Sigmoid colon (tissue), 7 donors: ENCODE results near the gene VIPR2. TPM values are rescaled to one million over a fixed set of nuclear protein-coding genes. Genes with fewer than 3 reads are reported as not detected.

Source experiments
- DNase-seq: peaks from one replicate; pipeline ENCODE4 v3.0.0-alpha.2; 2019
- H3K27ac ChIP-seq, 4 donors: fragments of 200-600 bp; sonication (generic); one replicate each; pipeline ENCODE4 v1.5.1; 2016 to 2019; ENCODE audit warnings: mild to moderate bottlenecking in 1 of 4
- H3K27me3 ChIP-seq, 3 donors: fragments of 200-600 bp; sonication (generic); one replicate each; pipeline ENCODE4 v1.5.1; 2019; ENCODE audit warnings: mild to moderate bottlenecking in 1 of 3
- H3K36me3 ChIP-seq, 4 donors: fragments of 200-600 bp; sonication (generic); one replicate each; pipeline ENCODE4 v1.5.1; 2016 to 2019
- H3K4me1 ChIP-seq, 4 donors: fragments of 200-600 bp; sonication (generic); one replicate each; pipeline ENCODE4 v1.5.1; 2017 to 2019
- H3K4me3 ChIP-seq, 4 donors: fragments of 200-600 bp; sonication (generic); one replicate each; pipeline ENCODE4 v1.5.1; 2017 to 2019; ENCODE audit warnings: mild to moderate bottlenecking in 2 of 4, moderate library complexity in 1 of 4
- H3K9me3 ChIP-seq, 4 donors: fragments of 200-600 bp in 3 of 4; sonication (generic) in 3 of 4; one replicate each; pipeline versions ENCODE4 v1.5.1 to v1.6.1; 2013 to 2019
- EP300 ChIP-seq, 4 donors: sonication (generic); formaldehyde crosslinking; IDR thresholded peaks; one replicate each; pipeline ENCODE4 v1.6.1; 2017; ENCODE audit warnings: antibody characterized with exemption in 4 of 4
- POLR2A ChIP-seq, 2 donors: fragments of 450-650 bp; IDR thresholded peaks; one replicate each; pipeline ENCODE4 v1.6.1; 2016; ENCODE audit warnings: antibody characterized with exemption in 2 of 2, mild to moderate bottlenecking in 2 of 2, moderate library complexity in 2 of 2
- POLR2AphosphoS5 ChIP-seq, 4 donors: sonication (generic); formaldehyde crosslinking; IDR thresholded peaks; one replicate each; pipeline ENCODE4 v1.6.1; 2017; ENCODE audit warnings: antibody characterized with exemption in 4 of 4
- WGBS, 2 donors: extraction: QIAGEN DNeasy Blood & Tissue Kit; methylation state at CpG; one replicate each; pipeline ENCODE4 v1.1.7; 2013; 5-methylcytosine and 5-hydroxymethylcytosine counted together
- intact Hi-C: fragments of 100-400 bp; cut with DNase I; formaldehyde crosslinking; loops from one replicate; pipeline ENCODE4 v1.15.1; 2023
- polyA plus RNA-seq, 3 donors: library from polyadenylated mRNA; stranded (reverse); fragments of 200-250 nt; gene quantifications; one replicate each; pipeline ENCODE4 v1.2.3, GENCODE V29; 2013
- total RNA-seq, 4 donors: library from RNA; depleted of rRNA; stranded (reverse); fragments of >200 nt; gene quantifications; one replicate each; pipeline ENCODE4 v1.1.0, GENCODE V29; 2016
- TF ChIP-seq, protein P1 (sequence below), 4 experiments: fragments of 450-650 bp in 3 of 4; fragments of 200-600 bp in 1 of 4; IDR thresholded peaks; one replicate each; pipeline ENCODE4 v1.5.1; 2016 to 2019; ENCODE audit warnings: antibody characterized with exemption in 4 of 4, mild to moderate bottlenecking in 3 of 4, moderate library complexity in 2 of 4
- donor health status: healthy with polysubstance abuse.
- donor health status: Bipolar disorder and iron deficiency.
- donor health status: healthy.

Gene VIPR2
- total and polyA plus RNA-seq, 7 donors, result 0.23 to 21.4 (median 11.7) TPM

DNA sequence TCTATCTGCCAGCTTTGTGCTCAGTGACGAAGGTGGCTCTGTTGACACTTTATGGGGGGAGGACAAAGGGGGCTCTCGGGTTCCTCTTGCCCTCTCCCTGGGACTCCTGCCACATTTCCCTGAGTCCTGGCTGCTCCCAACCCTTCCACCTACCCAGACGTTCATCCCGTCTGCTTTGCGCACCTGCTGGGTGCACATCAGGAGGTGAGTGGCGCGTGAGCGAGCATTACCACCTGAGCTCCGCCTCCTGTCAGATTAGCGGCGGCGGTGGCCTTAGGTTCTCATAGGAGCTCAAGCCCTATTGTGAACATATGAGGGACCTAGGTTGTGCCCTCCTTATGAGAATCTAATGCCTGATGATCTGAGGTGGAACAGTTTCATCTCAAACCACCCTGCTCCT is 151.1 kb downstream of the VIPR2 start:
- H3K27ac ChIP-seq, result no peak overlapping the region
- DNase-seq, result peak; percentile 39
- peaks cover 4 to 83% (median 21%) of the 10 kb centered on the region in 3 donors for H3K27me3 ChIP-seq

DNA sequence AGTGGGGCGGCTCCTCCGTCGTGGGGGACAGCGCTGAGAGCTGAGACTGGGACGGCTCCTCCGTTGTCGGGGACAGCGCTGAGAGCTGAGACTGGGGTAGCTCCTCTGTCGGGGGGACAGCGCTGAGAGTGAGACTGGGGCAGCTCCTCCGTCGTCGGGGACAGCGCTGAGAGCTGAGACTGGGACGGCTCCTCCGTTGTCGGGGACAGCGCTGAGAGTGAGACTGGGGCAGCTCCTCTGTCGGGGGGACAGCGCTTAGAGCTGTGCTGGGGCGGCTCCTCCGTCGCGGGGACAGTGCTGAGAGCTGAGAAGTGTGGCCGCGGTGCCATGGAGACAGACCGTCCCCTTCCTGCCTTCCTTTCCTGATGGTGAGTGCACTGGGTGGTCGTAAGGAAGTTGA is 151.9 kb downstream of the VIPR2 start:
- DNase-seq, result peak; percentile 18
- H3K4me3 ChIP-seq, result no peak overlapping the region
- no peak overlapping the region for H3K27ac ChIP-seq
- 20 to 33% methylated on average over 25 to 28 of the region's 28 CpGs for WGBS, 2 donors
- H3K4me1 ChIP-seq, result peaks cover 0 to 7% (median 0%) of the 10 kb centered on the region in 4 donors
- TF ChIP-seq EP300 (IDR thresholded peaks at IDR 0.05), result no peak
- TF ChIP-seq, protein P1, sequence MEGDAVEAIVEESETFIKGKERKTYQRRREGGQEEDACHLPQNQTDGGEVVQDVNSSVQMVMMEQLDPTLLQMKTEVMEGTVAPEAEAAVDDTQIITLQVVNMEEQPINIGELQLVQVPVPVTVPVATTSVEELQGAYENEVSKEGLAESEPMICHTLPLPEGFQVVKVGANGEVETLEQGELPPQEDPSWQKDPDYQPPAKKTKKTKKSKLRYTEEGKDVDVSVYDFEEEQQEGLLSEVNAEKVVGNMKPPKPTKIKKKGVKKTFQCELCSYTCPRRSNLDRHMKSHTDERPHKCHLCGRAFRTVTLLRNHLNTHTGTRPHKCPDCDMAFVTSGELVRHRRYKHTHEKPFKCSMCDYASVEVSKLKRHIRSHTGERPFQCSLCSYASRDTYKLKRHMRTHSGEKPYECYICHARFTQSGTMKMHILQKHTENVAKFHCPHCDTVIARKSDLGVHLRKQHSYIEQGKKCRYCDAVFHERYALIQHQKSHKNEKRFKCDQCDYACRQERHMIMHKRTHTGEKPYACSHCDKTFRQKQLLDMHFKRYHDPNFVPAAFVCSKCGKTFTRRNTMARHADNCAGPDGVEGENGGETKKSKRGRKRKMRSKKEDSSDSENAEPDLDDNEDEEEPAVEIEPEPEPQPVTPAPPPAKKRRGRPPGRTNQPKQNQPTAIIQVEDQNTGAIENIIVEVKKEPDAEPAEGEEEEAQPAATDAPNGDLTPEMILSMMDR (IDR thresholded peaks at IDR 0.05), result no peak
- no peak for TF ChIP-seq POLR2AphosphoS5 (IDR thresholded peaks at IDR 0.05)
- TF ChIP-seq POLR2A (IDR thresholded peaks at IDR 0.05), result no peak
- peaks cover 4 to 83% (median 21%) of the 10 kb centered on the region in 3 donors for H3K27me3 ChIP-seq
- H3K9me3 ChIP-seq, result no peaks in the 10 kb centered on the region
- intact Hi-C loops, result no loop called here
- H3K36me3 ChIP-seq, result no peaks in the 10 kb centered on the region

More for the DNA sequence above, 151.1 kb downstream of the VIPR2 start:
- H3K9me3 ChIP-seq, result no peaks in the 10 kb centered on the region
- H3K4me3 ChIP-seq, result no peak overlapping the region
- H3K36me3 ChIP-seq, result no peaks in the 10 kb centered on the region
- H3K4me1 ChIP-seq, result peaks cover 0 to 7% (median 0%) of the 10 kb centered on the region in 4 donors
- intact Hi-C loops, result no loop called here
- 86 to 90% methylated on average over 12 of the region's 12 CpGs for WGBS, 2 donors
- no peak for TF ChIP-seq POLR2A (IDR thresholded peaks at IDR 0.05)

DNA sequence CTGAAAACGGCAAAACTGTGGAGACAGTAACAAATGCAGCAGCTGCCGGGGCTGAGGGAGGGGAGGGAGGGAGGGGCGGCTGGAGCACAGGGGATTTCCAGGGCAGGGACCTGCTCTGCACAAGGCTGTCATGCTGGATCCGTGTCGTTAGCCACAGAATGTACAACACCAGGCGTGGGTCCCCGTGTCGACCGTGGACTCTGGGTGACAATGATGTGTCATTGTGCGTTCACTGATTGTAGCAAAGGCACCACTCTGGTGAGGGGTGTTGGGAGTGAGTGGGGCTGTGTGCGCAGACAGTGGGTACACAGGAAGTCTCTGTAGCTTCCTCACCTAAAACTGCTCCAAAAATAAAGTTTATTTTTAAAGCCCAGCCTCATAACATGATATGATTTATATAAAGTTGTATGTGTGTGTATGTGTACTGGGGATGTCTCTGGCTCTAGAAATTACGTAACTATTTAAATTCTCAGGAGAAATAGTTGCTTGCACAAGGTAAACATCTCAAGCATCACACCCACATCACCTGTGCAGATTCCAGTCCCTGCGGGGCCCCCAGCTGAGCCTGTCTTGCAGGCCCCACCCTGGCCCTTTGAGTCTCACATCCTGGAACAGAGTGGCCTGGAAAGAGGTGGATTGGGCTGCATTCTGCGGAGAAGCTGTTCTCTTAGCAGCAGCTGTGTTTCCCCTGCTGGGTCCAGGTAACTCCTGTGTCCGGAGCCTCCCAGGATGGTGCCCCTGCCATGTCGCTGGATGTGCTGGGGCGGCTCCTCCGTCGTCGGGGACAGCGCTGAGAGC is 152.6 kb downstream of the VIPR2 start:
- peaks cover 4 to 75% (median 21%) of the 10 kb centered on the region in 3 donors for H3K27me3 ChIP-seq
- DNase-seq, result peak; percentile 46
- H3K36me3 ChIP-seq, result no peaks in the 10 kb centered on the region
- no peak overlapping the region for H3K27ac ChIP-seq
- peaks cover 0 to 5% (median 0%) of the 10 kb centered on the region in 4 donors for H3K4me1 ChIP-seq
- TF ChIP-seq POLR2A (IDR thresholded peaks at IDR 0.05), result no peak
- no peak for TF ChIP-seq POLR2AphosphoS5 (IDR thresholded peaks at IDR 0.05)
- TF ChIP-seq, protein P1 (IDR thresholded peaks at IDR 0.05), result no peak
- TF ChIP-seq EP300 (IDR thresholded peaks at IDR 0.05), result no peak
- H3K9me3 ChIP-seq, result no peaks in the 10 kb centered on the region
- no peak overlapping the region for H3K4me3 ChIP-seq
- intact Hi-C loops, result no loop called here
- 21 to 33% methylated on average over 21 of the region's 21 CpGs for WGBS, 2 donors

DNA sequence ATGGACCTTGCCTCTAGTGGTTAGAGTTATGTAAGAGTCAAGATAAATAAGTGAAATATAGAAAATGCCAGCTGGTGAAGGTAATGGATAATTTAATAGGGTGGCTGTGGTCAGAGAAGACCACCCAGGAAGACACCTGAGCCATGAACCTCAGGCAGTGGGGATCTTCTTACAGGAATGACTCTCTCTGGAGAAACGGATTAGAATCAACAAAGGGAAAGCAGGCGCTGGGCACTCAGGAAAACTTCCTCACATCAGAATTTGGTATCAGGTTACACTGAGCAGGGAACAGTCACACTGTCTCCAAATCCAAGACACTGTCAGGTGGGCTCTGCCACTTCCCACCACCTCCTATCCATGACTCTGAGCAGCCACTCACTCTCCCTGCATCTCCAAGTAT is 155.7 kb downstream of the VIPR2 start:
- H3K9me3 ChIP-seq, result no peaks in the 10 kb centered on the region
- peaks cover 4 to 46% (median 21%) of the 10 kb centered on the region in 3 donors for H3K27me3 ChIP-seq
- no peaks in the 10 kb centered on the region for H3K36me3 ChIP-seq
- intact Hi-C loops, result no loop called here
- TF ChIP-seq POLR2AphosphoS5 (IDR thresholded peaks at IDR 0.05), result no peak
- no peak for TF ChIP-seq EP300 (IDR thresholded peaks at IDR 0.05)
- no peak for TF ChIP-seq POLR2A (IDR thresholded peaks at IDR 0.05)
- TF ChIP-seq, protein P1 (IDR thresholded peaks at IDR 0.05), result no peak
- H3K4me1 ChIP-seq, result no peaks in the 10 kb centered on the region
- no peak overlapping the region for H3K4me3 ChIP-seq
- 63 to 78% methylated on average over 2 of the region's 2 CpGs for whole genome bisulfite sequencing, 2 donors
- H3K27ac ChIP-seq, result no peak overlapping the region
- DNase-seq, result no peak

DNA sequence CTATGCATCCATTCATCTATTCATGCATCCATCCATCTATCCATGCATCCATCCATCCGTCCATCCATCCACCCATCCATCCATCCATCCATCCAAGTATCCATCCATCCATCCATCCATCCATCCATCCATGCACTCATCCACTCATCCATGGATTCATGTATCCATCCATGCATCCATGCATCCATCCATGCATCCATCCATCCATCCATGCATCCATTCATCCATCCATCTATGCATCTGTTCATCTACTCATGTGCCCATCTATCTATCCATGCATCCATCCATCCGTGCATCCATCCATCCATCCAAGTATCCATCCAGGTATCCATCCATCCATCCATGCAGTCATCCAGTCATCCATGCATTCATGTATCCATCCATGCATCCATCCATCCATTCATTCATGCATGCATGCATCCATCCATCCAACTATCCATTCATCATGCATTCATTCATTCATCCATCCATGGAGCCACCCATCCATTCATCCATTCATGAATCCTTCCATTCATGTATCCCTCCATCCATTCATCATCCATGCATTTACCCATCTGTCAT is 156.3 kb downstream of the VIPR2 start:
- Histone ChIP-seq H3K27ac (no peak overlapping the region), H3K9me3 (peaks cover 0 to 3% (median 0%) of the 10 kb centered on the region in 4 donors), H3K4me3 (no peak overlapping the region), H3K27me3 (peaks cover 4 to 40% (median 16%) of the 10 kb centered on the region in 3 donors), H3K4me1 (no peaks in the 10 kb centered on the region), H3K36me3 (no peaks in the 10 kb centered on the region)
- TF ChIP-seq POLR2AphosphoS5 (IDR thresholded peaks at IDR 0.05) (no peak), POLR2A (IDR thresholded peaks at IDR 0.05) (no peak), EP300 (IDR thresholded peaks at IDR 0.05) (no peak)
- TF ChIP-seq, protein P1 (IDR thresholded peaks at IDR 0.05), result no peak
- WGBS, 2 donors, result 81 to 82% methylated on average over 2 of the region's 2 CpGs
- intact Hi-C loops, result no loop called here
- DNase-seq, result no peak
